DOHH2 (cell line): Measurements from ENCODE around the gene ZSCAN1.

ENCODE experiments used
- H3F3A ChIP-seq: fragments of 200-600 bp; sonication (generic), shearing (Covaris generic); 2 replicates; pipeline ENCODE4 v1.6.0; 2016; ENCODE audit warnings: antibody characterized with exemption, mild to moderate bottlenecking; ENCODE audit not compliant: control insufficient read depth, insufficient read depth
- H3K27ac ChIP-seq: fragments of 200-600 bp; sonication (generic); 2 replicates; pipeline ENCODE4 v1.5.1; 2014; ENCODE audit warnings: low read depth, mild to moderate bottlenecking, low read length, moderate library complexity
- H3K27me3 ChIP-seq: fragments of 200-600 bp; sonication (generic); 2 replicates; pipeline ENCODE4 v1.6.1; 2014; ENCODE audit warnings: mild to moderate bottlenecking, low read length, mixed read lengths; ENCODE audit not compliant: control insufficient read depth
- H3K36me3 ChIP-seq: fragments of 200-600 bp; sonication (generic); 2 replicates; pipeline ENCODE4 v1.6.1; 2014; ENCODE audit warnings: mild to moderate bottlenecking, low read length, moderate library complexity, mixed read lengths; ENCODE audit not compliant: control insufficient read depth
- H3K4me1 ChIP-seq: fragments of 200-600 bp; sonication (generic); 2 replicates; pipeline ENCODE4 v1.6.1; 2014; ENCODE audit warnings: mild to moderate bottlenecking, low read length, mixed read lengths; ENCODE audit not compliant: control insufficient read depth
- H3K4me2 ChIP-seq: fragments of 200-600 bp; sonication (generic); 2 replicates; pipeline ENCODE4 v1.6.0; 2014; ENCODE audit warnings: mild to moderate bottlenecking, low read length, moderate library complexity
- H3K4me3 ChIP-seq: fragments of 200-600 bp; sonication (generic); 2 replicates; pipeline ENCODE4 v1.5.1; 2014; ENCODE audit warnings: mild to moderate bottlenecking, low read length, mixed read lengths
- H3K79me2 ChIP-seq: fragments of 200-600 bp; sonication (generic); 2 replicates; pipeline ENCODE4 v1.6.1; 2014; ENCODE audit warnings: mild to moderate bottlenecking, low read length, mixed read lengths; ENCODE audit not compliant: control insufficient read depth
- H3K9me2 ChIP-seq: fragments of 200-600 bp; sonication (generic); replicated peaks from 2 replicates; pipeline ENCODE4 v1.6.1; 2014; ENCODE audit warnings: mild to moderate bottlenecking, low read length, mixed read lengths; ENCODE audit not compliant: control insufficient read depth
- H3K9me3 ChIP-seq: fragments of 200-600 bp; sonication (generic); 2 replicates; pipeline ENCODE4 v1.6.1; 2014; ENCODE audit warnings: antibody characterized with exemption, low read length, mixed read lengths; ENCODE audit not compliant: control insufficient read depth, insufficient read depth
- H4K20me1 ChIP-seq: fragments of 200-600 bp; sonication (generic); 2 replicates; pipeline ENCODE4 v1.6.0; 2014; ENCODE audit warnings: low read depth, mild to moderate bottlenecking, antibody characterized with exemption, low read length, moderate library complexity; ENCODE audit not compliant: control insufficient read depth, insufficient read depth
- CTCF ChIP-seq: fragments of 200-600 bp; sonication (generic); IDR thresholded peaks from one replicate; pipeline ENCODE4 v1.5.1; 2014; ENCODE audit warnings: antibody characterized with exemption, mild to moderate bottlenecking, low read depth, low read length; ENCODE audit not compliant: poor library complexity, severe bottlenecking
- EZH2phosphoT487 ChIP-seq: fragments of 200-600 bp; sonication (generic); IDR thresholded peaks from 2 replicates; pipeline ENCODE4 v1.6.1; 2017; ENCODE audit warnings: borderline replicate concordance, mild to moderate bottlenecking, antibody characterized with exemption, low read length, moderate library complexity, mixed read lengths

ZSCAN1 gene

GRCh38 chr19:58042495-58043340 is 8.9 kb downstream of the ZSCAN1 start:
- Histone ChIP-seq H3K36me3 (no peaks in the 10 kb centered on the region), H3K4me2 (no peak overlapping the region), H3K4me1 (no peaks in the 10 kb centered on the region), H3K27me3 (no peaks in the 10 kb centered on the region), H3K9me3 (peaks cover 39% of the 10 kb centered on the region; the same call in 1 of the 2 replicates), H3F3A (no peaks in the 10 kb centered on the region), H3K9me2 (no peaks in the 10 kb centered on the region), H3K27ac (no peak overlapping the region), H4K20me1 (no peaks in the 10 kb centered on the region), H3K79me2 (no peaks in the 10 kb centered on the region), H3K4me3 (no peak overlapping the region)
- no peak for TF ChIP-seq EZH2phosphoT487
- TF ChIP-seq CTCF, result no peak

- H3K9me2 ChIP-seq, result no peaks in the 10 kb centered on the region
- TF ChIP-seq EZH2phosphoT487 (no peak), CTCF (no peak)
- no peaks in the 10 kb centered on the region for H3K36me3 ChIP-seq
- H3K4me1 ChIP-seq, result no peaks in the 10 kb centered on the region
- peaks cover 33% of the 10 kb centered on the region; the same call in 1 of the 2 replicates for H3K9me3 ChIP-seq
- H3K27ac ChIP-seq, result no peak overlapping the region
- no peaks in the 10 kb centered on the region for H3F3A ChIP-seq
- no peaks in the 10 kb centered on the region for H3K27me3 ChIP-seq
- H4K20me1 ChIP-seq, result no peaks in the 10 kb centered on the region
- no peak overlapping the region for H3K4me2 ChIP-seq
- H3K79me2 ChIP-seq, result no peaks in the 10 kb centered on the region
- H3K4me3 ChIP-seq, result no peak overlapping the region
Measured at GRCh38 chr19:58044391-58044790, 10.6 kb downstream of the ZSCAN1 start.

- Histone ChIP-seq H3K9me3 (peaks cover 37% of the 10 kb centered on the region; the same call in 1 of the 2 replicates), H3K27ac (no peak overlapping the region), H3K9me2 (no peaks in the 10 kb centered on the region), H3K79me2 (no peaks in the 10 kb centered on the region), H3K36me3 (no peaks in the 10 kb centered on the region), H3K4me3 (no peak overlapping the region), H3K27me3 (no peaks in the 10 kb centered on the region), H3K4me2 (no peak overlapping the region), H3F3A (no peaks in the 10 kb centered on the region), H3K4me1 (no peaks in the 10 kb centered on the region), H4K20me1 (no peaks in the 10 kb centered on the region)
- TF ChIP-seq CTCF (no peak), EZH2phosphoT487 (no peak)
Measured at GRCh38 chr19:58044886-58045285, 11.1 kb downstream of the ZSCAN1 start.
